ENCODE measurements around the gene STON1.
"Not testable (repeated sequence)": the region's sequence is repeated elsewhere in the genome, so short reads cannot be mapped to it uniquely, and the experiment has no call there.

STON1 gene

DNA sequence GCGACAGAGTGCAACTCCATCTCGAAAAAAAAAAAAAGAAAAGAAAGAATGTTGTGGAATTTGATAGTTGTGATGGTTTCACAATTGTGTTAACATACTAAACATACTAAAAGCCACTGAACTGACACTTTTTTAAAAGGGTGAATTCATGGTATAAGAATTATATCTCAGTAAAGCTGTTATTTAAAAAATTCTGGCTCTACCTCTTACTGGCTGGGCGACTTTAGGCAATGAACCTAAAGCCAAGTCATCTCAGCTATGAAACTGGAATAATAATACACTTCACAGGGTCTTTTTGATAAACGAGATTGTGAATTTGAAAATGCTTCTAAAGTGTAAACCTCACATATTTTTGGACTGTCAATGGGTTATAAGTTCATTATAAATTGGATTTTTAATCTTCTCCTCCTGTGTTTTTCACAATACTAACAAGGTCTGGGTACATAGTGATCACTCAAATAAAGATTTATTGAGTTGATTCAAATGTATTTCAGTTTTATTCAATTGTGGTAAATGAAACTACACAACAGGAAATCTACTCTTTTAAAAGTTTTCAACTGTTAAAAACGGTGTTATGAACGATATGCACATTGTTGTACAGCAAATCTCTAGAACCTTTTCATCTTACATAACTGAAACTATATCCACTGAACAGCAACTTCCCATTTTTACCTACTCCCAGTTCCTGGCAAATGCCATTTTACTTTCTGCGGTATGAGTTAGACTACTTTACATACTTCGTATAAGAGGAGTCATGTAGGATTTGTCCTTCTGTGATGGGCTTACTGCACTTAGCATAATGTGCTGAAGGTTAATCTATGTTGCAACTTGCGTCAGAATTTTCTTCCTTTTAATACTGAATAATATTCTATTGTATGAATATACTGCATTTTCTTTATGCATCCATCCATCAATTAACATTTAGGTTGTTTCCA lies 44.7 kb downstream of the STON1 start:
- FAIRE-seq: no peak

DNA sequence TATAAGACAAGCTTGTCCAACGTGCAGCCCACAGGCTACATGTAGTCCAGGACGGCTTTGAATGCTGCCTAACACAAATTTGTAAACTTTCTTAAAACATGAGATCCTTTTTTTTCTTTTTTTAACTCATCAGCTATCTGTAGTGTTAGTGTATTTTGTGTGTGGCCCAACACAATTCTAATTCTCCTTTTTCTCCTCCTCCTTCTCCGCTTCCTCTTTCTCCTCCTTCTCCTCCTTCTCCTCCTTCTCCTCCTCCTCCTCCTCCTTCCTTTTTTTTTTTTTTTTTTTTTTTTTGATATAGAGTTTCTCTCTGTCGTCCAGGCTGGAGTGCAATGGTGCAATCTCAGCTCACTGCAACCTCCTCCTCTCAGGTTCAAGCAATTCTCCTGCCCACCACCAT lies 48.4 kb downstream of the STON1 start:
- FAIRE-seq: no peak

DNA sequence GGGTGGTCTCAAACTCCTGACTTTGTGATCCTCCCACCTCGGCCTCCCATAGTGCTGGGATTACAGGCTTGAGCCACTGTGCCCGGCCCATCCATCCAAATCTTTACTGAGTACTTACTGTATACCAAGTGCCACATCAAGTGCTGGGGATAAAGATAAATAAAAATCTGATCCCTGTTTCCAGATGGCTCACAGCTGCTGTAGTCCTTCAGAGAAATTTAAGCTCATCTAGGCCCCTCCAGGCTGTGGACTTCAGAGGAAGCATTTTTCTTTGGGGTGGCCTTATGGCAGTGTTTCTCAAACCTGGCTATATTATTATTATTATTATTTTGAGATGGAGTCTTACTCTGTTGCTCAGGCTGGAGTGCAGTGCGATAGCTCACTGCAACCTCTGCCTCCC lies 54.0 kb downstream of the STON1 start:
- no peak for FAIRE-seq

DNA sequence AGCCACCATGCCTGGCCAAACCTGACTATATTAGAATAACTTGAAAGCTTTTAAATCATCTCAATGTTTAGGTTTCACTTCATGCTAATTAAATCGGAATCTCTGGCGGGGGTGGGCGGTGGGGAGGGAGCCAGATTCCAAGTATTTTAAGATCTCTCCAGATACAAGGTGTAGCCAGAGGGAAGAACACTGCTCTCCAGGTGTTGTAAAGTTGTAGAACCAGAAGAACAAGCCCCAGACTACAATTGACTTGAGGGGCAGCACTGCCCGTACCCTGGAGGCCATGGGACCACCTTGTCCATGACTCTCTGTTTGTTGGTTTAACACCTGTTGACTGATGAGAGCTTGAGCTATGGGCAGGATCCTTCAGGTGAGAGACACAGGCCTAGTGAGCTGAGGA lies 54.6 kb downstream of the STON1 start:
- FAIRE-seq: no peak

DNA sequence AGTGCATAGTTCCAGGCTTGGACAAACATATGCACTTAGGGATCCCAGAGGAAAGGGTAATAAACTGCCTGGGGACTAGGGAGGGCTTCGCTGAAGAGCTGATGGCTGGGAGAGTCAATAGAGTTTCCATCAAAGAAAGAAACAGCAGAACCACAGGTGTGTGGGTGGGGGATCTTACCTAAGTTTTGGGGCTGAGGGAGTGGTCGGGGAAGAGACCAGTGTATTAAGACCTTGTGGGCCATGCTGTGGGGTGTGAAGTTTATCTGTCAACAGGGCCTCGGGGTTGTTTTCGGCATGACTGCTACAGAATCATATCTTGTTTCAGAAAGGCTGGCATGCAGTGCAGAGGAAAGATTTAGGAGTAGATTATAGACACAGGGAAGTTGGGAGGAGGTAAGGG lies 56.5 kb downstream of the STON1 start:
- FAIRE-seq: no peak

DNA sequence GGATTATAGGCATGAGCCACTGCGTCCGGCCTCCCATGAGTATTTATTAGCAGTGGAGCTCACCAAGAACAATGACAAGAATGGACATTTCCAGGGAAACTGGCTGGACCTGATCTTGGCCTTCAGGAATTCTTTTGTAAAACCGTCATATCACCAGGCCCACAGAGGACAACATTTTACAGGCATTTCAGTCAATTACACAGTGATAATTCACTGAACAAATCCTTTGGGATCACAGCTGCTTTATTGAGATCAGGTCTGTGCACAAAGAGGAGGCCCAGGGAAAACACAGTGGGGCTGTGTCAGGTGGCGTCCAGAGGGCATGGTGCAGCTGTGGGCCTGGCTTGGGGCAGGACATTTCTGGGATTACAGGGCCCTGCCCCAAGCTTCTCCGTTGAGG lies 57.6 kb downstream of the STON1 start:
- FAIRE-seq: no peak

DNA sequence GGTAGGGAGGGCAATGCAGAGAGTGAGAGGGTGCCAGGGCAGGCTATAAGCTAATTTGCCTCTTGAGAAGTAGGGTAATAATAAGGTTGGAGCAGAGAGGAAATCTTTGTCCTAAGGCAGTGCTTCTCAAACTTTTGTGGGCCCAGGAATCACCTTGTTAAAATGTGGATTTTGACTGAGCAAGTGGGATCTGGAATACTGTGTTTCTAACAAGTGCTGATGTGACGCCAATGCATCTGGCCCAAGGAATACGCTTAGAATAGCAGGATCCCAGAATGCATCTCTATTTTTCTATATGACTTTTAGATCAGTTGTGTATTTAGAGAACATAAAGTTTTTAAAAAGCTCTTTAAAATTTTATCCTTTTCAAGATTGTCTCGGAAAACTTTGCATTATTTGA lies 58.0 kb downstream of the STON1 start:
- FAIRE-seq: no peak

DNA sequence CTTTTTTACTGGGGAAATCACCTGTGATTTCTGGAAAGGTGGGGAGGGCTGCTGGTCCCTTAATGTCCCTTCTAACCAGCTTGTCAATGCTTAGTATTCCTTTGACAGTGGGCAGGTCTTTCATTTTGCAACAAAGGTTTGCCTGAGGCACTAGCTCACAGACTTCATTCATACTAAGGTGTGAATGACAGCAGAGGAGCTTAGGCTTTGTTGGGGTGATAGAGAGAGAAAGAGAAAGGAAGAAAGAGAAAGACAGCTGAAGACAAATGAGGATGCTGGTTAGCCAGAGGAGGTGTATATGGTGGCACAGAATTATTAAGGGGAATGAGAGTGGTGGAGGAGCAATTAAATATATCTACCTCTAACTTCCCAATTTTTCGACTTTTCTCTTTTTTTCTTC lies 58.8 kb downstream of the STON1 start:
- no peak for FAIRE-seq

DNA sequence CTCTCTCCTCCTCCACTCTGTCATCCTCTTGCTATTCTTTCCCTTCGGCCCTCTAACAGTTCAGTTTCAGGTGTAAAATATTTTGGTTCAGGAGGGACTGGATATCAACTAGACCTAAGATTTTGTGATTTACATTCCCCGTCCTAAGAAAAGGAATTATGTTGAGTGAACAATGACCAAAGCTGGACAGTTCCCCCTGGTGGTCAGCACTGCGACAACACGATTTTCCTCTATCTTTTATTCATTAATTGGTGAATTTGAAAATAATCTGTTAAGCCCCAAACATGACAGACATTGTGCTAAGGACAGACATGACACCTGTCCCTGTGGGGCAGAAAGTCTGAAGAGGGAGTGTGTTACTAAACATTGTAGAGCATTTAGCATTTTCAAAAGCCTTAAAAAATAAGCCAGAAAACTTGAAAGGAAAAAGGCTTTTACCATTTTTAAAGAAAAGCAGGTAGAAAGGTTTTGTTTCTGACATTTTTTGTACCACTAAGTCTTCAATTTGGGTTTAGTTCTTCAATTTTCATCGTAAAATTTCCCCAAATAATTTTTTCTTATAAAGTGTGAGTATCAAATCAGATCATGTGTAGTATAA lies 59.3 kb downstream of the STON1 start:
- peak; percentile 52 for FAIRE-seq

DNA sequence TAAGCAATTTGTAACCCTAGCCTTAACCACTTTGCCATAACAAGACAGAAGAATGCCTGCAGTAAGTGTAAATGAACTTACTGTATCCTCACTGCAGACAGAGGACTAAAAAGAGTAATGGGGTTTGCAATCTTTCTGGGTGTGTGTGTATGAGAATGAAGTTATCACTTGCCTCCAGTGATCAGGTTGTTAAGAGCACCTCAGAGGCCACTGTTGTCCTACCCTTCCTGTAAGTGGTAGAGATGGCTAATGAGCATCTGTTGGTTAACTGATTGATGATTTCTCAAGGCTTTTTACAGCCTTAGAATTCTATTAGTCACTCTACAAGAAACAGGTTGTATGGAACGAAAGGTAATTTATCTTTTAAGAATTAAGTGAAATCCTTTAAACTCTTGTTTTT lies 60.1 kb downstream of the STON1 start:
- no peak for FAIRE-seq

DNA sequence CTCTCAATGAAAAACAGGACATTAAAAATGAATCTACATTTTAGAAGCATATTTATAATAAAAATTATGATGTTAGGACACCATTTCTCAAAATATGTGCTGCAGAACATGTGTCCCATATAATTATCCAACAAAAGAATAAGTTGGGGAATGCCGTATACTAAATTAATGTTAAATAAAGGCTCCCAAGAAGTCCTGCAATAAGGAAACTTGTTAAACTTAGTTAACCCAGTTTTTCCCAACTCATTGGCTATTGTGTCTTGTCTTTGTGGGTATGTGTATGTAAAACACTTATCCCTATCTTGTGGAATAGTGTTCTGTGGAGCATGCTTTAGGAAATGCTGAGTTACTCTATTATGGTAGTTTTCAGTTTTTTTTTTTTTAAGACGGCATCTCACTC lies 62.1 kb downstream of the STON1 start:
- FAIRE-seq: no peak

DNA sequence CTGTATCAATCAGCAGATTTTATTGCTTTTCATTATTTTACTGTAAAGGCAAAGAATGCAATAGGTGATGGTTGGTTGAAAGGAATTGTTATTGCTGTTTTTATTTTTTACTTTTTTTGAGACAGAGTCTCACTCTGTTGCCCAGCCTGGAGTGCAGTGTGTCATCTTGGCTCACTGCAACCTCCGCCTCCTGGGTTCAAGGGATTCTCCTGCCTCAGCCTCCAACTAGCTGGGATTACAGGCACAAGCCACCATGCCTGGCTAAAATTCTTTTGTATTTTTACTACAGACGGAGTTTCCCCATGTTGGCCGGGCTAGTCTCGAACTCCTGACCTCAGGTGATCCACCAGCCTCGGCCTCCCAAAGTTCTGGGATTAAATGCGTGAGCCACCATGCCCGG lies 66.8 kb downstream of the STON1 start:
- FAIRE-seq: not testable (repeated sequence)

DNA sequence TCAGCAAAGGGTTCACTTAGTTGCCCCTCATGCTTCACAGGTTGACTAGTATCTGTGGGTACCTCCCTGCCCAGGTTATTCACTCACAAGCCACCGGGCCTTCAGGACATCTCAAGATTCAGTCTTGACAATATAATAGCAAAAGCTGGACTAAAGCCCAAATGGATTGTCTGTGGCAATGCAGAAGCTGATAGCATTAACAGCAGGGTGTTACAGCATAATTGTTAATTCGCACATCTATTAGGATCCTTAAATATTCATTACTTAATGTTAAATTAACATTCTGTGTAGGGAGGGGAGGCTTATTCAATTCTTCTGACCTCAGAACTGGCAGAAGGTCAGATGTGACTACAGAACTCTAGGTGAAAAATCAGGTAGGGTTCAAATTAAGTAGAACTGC lies 67.5 kb downstream of the STON1 start:
- no peak for FAIRE-seq

DNA sequence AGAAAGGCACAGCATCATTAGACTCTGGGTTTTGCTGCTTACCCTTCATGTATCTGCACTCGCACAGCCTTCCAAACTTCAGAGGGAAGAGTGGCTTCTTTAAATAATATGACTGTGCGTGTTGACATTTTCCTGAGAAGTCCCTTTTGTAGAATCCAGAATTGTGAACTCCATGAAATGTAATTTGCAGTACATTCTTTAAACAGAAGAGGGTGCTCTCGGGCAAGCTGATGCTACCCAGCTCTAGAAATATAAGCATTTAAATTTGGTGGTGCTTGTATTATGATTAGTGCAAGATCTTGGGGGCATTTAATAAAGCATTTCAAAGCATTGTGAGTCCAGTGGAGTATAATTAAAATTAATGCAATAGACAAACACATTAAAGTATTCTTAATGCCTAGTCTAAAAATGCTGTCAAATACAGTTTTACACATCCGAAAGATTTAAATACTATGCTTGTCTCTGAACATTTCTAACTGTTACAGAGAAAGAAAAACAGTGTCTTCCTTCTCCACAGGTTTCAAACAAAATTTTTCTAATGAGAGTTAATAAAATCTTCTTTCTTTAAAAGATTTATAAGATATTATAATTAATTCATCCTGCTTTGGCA lies 70.4 kb downstream of the STON1 start:
- FAIRE-seq: peak; percentile 88

DNA sequence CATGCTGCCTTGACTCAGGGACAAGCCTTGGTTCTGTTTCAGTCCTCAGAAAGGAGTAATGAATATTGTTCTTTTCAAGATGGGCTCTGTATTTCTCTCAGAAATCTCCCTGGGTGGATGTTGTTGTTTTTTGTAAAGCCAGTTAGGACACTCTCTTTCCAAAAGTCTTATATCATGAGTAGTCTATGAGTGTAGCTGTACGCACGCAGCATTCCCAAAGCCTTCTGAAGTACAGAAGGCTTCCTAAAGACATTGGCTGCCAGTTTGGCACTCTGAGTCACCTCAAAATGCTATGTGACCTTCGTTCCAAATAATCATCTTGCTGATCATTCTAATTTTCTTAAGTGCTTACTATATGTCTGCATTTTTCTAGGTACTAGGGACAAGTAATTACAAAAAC lies 71.0 kb downstream of the STON1 start:
- FAIRE-seq: no peak

DNA sequence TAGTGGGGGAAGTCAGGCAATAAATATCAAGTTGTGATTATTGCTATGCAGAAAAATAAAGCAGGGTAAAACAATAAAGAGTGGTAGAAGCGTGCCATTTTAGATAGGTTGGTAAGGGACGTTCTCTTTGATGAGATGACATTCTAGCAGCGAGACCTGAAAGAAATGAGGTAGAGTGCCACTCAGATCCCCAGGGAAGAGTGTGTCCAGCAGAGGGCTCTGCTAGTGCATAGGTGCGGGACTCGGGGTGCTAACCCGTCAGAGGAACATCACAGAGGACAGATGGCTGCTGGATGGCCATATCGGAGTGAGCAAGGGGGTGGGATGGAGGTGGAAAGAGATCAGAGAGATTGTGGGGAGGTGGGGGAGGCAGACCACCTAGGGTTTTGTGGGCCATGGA lies 71.4 kb downstream of the STON1 start:
- no peak for FAIRE-seq

DNA sequence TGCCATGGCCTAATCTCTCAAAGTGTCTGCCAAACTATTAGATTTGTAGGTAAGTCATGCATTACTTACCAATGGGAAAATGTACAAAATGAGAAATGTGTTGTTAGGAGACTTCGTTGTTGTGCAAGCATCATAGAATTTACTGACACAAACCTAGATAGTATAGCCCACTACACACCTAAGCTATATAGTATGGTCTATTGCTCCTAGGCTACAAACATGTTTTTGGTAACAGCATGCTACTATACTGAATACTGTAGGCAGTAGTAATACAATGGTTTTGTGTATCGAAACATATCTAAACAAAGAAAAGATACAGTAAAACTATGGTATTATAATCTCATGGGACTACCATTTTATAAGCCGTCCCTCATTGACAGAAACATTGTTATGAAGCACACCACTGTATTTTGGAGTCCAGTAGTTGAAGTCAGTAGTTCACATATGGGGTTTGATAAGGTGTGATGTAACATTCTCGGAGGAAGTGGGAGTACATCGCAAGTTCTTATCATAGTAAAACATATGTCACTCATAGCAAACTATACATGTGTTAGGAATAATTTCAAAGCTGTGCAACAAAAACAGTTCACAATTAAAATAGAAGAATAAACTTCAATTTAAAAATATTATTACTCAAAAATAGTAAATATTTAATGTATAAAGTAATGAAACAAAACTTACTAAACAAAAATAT lies 75.7 kb downstream of the STON1 start:
- no peak for FAIRE-seq

DNA sequence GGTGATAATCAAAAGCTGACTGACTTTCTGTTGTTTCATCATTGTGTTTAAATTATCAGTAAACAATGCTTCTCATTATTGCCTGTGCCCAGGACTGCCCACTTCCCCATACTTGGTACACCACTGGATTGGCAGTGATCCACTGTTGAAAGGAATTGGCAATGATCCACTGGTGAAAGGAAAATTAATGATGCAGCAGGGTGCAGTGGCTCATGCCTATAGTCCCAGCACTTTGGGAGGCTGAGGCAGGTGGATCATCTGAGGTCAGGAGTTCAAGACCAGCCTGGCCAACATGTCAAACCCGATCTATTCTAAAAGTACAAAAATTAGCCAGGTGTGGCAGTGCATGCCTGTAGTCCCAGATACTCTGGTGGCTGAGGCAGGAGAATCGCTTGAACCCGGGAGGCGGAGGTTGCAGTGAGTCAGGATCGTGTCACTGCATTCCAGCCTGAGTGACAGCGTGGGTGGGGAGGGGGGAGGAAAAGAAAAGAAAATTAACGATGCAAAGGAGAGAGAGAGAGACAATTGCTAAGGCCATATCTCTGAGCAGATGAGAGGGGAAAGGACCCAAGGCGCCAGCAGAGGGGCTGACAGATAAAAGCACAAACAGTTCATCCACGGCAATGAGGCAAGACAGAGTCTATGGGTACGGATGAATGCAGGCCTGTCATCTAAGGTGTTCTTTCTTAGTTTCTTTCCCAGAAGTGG lies 77.5 kb downstream of the STON1 start:
- FAIRE-seq: no peak

DNA sequence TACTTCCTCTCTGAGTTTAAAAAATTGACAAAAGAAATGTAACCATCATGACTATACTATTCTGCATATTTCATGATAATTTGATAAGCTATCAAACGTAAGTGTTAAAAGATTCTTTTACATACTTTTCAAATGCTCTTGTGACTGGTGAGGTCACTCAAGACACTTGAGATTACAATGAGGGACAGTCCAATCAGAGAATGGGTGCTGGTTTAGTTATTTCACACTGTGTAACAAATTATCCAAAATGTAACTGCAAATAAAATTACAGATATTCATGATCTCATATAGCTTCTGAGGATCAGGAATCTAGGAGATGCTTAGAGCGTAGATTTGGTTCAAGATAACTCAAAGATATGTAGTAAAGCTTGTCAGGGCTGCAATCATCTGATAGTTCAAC lies 83.3 kb downstream of the STON1 start:
- no peak for FAIRE-seq

DNA sequence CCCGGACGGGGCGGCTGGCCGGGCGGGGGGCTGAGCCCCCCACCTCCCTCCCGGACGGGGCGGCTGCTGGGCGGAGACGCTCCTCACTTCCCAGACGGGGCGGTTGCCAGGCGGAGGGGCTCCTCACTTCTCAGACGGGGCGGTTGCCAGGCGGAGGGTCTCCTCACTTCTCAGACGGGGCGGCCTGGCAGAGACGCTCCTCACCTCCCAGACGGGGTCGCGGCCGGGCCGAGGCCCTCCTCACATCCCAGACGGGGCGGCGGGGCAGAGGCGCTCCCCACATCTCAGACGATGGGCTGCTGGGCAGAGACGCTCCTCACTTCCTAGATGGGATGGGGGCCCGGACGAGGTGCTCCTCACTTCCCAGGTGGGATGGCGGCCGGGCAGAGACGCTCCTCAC lies 84.6 kb downstream of the STON1 start:
- not testable (repeated sequence) for FAIRE-seq

DNA sequence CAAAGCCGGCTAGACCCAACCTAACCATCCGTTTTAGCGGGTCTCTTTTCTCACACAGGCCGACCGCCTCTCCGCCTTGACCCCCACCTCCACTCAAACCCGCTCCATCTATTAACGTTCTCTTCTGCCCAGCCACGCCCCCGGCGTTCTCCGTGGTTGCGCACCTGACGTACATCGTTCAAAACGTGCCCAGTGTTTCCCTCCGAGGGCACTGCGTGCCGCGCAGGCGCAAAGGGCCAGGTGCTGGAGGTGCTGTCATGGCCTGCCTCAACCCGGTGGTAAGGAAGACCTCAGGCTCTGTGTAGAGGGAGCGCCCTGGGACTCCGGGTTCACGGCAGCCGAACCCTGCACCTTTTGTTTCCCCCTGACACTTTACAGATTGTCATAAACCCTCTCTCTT lies 87.7 kb downstream of the STON1 start, which contains the start of gene GTF2A1L:
Gene GTF2A1L, plus strand, starts transcription at position 239 of the 400 bp plus-strand sequence. Its CDS starts 19 bp downstream, at position 258.
- FAIRE-seq: no peak

DNA sequence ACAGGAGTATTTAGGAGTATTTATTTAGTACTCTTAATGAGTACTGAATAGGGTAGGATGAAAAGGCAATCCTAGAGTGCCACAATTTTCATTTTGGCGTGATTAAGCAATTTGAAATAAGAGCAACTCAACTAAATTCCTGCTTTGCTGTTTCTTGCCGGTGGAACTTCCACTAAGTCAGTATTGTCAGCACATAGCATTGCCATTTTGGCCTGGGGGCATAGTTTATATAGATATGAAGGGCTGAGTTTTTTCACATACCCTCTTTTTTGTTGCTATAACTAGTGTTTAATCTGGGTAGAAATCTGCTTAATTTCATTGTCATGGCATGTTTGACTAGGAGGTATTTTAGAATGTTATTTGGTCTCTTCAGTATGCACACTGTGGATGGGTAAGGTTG lies 89.6 kb downstream of the STON1 start:
- no peak for FAIRE-seq

DNA sequence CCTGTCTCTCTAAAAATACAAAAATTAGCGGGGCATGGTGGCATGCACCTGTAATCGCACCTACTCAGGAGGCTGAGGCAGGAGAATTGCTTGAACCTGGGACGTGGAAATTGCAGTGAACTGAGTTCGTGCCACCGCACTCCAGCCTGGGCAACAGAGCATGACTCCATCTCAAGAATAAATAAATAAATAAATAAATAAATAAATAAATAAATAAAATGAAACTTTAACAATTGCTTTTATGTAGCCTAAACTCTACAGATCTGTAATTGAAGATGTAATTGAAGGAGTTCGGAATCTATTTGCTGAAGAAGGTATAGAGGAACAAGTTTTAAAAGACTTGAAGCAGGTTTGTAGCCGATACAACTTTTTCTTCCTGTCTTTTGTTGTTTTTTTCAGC lies 90.7 kb downstream of the STON1 start:
- FAIRE-seq: no peak

Measured in TTC549 (cell line).